NCI-H2196 treated with DMSO at 0.1 percent for 48 hours (cell line): Measurements from ENCODE around the gene ATXN7L1.
A peak's percentile ranks its signal among the peaks of the same experiment; 100 is the strongest.

ENCODE experiments used
- DNase-seq: peaks from one replicate; lab custom pipeline; 2025; ENCODE audit not compliant: unreplicated experiment; lab: John Stamatoyannopoulos, UW

Gene ATXN7L1

GRCh38 chr7:105779856-105780780 is 96.3 kb downstream of the ATXN7L1 start:
- no peak for DNase-seq

DNA sequence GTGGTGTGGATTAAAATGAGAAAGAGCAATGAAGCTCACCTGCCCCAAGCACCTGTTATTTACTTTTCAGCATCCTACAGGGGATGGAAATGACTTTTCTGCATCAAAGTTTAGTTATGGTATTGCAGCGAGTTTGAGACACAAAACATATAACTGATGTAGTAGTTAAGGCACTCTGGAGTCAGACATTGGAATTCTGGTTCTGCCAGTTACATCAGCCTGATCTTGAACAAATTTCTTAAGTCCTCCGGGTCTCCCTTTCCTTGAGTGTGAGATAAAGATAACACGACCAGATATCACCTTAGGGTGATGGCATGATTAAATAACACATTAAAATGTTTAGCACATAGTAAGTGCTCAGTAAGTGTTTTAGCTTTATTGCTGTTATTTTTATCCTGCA is 97.4 kb downstream of the ATXN7L1 start:
- no peak for DNase-seq

GRCh38 chr7:105776986-105777910 is 99.2 kb downstream of the ATXN7L1 start:
- DNase-seq: no peak

DNA sequence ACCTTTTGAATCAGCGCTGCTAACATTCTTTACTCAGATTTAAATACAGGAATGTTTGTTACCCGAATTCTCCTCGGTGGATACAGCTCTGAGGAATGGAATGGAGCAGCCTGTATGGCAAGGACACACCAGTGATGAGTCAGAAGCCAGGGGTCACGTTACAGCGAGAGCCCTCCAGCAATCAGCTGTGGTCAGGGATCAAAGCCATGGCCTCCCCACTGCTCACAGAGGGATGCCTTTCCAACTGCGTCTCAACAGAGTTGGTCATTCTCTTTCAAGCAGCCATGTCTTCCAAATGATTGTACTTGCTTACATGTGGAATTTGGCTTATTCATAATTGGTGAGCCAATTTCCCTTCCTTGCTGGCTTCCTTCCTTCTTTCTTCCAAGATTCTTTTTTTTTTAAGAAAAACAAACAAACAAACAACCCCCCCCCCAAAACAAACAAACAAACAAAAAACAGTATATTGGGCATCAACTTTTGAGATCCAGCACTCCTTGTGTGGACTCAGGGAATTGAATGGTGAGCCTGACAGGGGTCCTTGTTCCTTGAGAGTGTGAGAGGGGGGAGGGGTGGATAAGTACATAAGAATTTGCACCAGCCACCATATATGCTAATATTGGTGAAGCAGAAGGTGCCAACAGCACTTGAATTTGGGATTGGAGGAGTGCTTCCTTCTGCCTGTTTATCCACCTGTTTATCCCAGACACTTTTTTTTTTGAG is 100.2 kb downstream of the ATXN7L1 start:
- DNase-seq: no peak

GRCh38 chr7:105775580-105775979 is 100.8 kb downstream of the ATXN7L1 start:
- no peak for DNase-seq

- no peak for DNase-seq
These were observed 103.4 kb downstream of the ATXN7L1 start for GRCh38 chr7:105773030-105773460.

GRCh38 chr7:105769901-105770628 is 106.3 kb downstream of the ATXN7L1 start:
- no peak for DNase-seq

- no peak for DNase-seq
These were observed 107.4 kb downstream of the ATXN7L1 start for GRCh38 chr7:105768898-105769507.

DNA sequence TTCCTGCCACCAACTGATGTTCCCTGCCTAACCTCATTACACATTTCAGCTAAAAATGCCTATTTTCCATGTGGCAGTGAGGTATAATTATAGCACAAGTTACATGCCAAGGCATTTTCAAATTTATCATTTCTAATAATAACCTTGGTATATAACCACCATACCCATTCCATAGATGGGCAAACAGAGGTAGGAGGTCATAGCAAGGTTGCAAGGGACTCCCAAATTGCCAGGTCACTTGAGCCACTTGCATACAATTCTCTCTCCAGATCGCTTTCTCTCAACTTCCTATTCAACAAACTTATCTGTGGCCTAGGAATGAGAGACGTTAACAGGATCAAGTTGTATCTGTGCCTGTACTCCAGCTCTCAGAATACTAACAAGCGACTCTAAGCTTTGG is 108.3 kb downstream of the ATXN7L1 start:
- DNase-seq: no peak

DNA sequence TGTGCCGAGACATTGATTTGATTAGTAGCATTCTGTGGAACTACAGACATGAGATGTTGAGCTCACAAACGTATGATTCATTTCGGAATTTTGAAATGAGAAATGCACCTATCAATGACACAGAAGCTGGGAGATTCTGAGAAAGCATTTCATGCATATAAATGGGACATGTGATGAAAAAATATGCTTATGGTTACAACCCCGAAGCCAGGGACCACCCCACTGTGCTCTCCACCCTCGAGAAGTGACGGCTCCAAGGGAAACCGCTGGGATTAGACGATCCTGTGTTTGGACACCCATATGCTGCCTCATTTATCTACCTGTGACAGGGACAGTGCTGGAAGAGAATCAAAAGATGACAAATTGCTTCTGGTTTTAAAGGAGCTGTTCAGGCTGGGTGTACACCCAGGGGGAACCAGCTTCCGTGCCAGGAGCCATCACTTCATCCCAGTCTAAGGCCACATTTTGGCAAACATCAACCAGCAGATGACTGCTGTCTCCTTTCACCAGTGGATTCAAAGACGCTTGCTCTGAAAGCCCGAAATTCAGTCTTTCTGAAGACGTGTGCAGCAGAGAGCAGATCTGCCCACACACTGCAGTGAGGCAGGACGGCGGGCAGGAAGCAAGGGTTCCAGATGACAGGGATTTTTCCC is 109.9 kb downstream of the ATXN7L1 start:
- no peak for DNase-seq

DNA sequence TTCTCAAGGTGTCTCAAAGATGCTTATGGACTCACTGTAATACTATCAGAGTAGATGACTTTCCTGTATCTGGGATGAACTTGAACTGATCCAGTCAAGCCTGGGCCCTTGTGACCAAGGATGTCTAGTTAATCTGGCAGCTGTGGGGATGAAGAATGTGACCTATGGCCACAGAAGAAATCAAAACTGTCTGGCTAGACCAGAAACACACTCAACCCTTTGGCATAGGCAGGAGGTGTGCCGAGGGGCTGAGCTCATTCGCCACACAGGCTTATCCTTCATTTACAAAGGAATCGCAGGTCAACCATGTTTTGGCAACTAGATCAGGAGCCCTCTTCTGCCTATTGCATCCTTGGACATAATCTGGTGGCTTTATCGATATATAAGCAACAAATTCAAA is 110.6 kb downstream of the ATXN7L1 start:
- DNase-seq: no peak

- no peak for DNase-seq
These were observed 111.9 kb downstream of the ATXN7L1 start for GRCh38 chr7:105764506-105764905.

DNA sequence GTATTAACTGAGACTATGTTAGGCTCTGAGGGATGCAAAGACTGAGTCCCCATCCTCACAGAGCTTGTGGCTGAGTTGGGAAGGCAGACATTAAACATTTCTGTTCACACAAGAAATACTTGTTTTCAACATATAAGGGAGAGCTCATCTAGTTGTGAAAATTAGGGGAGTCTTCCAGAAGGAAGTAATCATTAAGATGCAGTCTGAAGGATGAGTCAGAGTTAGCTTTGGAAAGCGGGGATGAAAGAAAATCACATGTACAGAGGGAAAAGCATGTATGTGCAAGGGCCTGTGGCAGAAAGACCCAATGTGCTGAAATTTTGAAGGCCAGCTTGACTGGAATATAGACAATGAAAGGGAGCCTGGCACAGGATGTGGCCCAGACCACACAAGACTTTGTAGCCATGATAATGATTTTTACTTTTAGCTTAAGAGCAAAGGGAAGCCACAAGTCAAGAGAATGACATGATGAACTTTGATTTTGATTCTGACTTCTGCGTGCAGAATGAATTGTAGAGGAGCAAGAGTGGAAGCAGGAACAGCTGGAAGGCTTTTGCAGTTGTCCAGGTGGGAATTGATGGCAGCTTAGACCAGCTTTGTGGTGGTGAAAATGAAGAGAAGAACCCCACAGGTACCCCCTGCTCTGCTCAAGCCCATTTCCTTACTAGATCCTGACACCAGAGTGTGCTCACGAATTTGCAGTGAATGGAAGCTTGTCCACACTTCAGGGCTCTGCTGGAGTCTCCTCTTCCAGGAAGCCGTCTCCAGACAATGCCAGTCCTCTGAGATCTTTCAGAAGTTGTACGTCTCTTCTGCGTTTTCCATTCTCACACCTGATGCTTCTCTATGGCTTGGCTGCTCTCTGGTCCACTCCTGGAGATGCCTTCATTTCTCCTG is 115.6 kb downstream of the ATXN7L1 start:
- no peak for DNase-seq

DNA sequence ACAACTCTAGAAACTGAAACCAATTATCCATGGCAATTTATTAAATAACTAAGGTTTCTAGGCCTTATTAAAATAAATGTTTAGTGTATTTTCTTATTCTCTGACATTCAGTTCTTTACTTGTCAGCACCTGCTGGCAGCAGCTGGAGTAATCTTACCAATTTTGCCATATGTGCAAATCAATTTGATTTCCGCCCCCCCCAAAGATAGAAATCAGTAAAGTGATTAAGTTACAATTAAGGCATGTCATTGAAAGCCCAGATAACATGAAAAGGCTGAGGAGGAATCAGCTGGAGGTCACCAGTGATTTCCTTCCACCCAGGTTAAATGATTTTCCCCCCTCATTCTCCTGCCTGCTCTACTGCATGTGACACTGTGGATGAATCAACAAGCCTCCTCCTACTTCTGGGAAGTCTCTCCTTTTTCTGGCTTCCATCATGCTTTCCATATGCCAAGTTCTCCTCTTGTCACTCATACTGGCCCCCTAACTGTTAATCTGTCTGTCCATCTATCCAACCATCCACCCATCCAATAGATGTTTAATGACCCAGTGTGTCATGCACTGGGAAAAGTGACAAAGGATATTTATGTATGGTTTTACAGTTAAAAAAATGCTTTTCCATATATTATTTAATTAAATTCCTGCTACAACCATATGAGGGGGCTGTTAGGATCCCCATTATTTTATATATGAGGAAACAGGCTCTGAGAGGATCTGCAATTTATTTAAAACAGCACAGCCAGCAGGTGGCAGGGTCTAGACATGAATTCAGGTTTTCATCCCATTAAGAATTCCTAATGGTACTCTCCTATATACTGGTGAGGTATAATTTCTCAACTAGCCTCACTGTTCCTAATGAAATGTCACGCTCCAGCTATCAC is 116.5 kb downstream of the ATXN7L1 start:
- DNase-seq: peak; percentile 14

- DNase-seq: no peak
These were observed 120.0 kb downstream of the ATXN7L1 start for GRCh38 chr7:105756367-105756766.

DNA sequence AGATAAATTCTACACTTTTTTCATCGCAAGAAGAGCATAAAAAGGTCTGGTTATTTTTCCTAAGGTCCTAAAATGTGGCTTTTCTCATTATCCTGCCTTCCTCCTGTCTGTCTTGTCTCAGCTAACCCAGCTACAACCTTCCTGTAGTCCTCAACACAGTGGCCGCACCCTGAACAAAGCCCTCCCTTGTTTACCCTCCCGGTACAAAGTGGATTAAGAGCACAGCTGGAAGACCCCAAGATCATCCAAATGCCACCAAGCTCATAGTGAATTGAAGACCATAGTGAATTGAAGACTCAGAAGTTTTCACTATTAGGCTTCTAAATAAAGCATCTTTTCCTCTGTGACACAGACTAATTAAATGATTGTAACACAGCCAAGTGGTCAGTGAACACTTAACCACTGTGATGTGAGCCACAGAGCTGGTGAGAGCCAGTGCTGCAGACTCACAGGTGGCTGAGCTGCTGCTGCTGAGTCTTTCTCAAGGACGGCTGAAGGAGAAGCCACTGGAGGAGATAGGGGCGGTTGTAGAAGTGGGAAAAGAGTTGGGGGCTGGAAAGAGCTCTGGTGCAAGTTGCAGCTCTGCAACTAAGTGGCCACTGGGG is 123.6 kb downstream of the ATXN7L1 start:
- DNase-seq: no peak

DNA sequence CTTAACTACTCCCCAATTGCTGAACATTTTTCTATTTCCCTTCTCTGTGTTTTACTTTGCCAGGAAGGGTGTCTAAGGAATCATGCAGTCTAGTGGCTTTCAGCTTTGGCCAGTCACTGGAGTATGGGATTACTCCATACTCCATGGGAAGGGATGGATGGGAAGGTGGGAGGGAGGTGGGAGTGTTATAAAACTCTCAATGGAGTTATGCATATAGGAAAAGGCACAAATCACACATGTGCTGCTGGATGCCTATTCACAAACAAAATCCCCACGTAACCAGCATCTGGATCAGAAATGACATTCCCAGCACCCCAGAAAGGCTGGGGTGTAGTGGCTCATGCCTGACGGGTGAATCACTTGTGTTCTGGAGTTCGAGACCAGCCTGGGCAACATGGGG is 125.3 kb downstream of the ATXN7L1 start:
- DNase-seq: no peak
